GM19438 (cell line): ENCODE measurements around the gene WDR70.
"Not testable (repeated sequence)": the region's sequence is repeated elsewhere in the genome, so short reads cannot be mapped to it uniquely, and the experiment has no call there.

Source experiments
- ATAC-seq: cut with Tn5 transposase; IDR thresholded peaks from one replicate; pipeline ENCODE4 v1.9.1; 2021; ENCODE audit warnings: low read depth; ENCODE audit not compliant: unreplicated experiment

The WDR70 gene

GRCh38 chr5:37379100-37379628 lies at the start of gene WDR70:
Gene WDR70 (plus strand): TSS chr5:37379318. CDS start chr5:37379368, 50 bp downstream.
- ATAC-seq, result peak; percentile 98

GRCh38 chr5:37334754-37335153 lies 44.4 kb upstream of the WDR70 start:
- ATAC-seq, result not testable (repeated sequence)

- ATAC-seq, result not testable (repeated sequence)
Measured at GRCh38 chr5:37342741-37343140, 36.4 kb upstream of the WDR70 start.

- no peak for ATAC-seq
Measured at GRCh38 chr5:37355161-37355560, 24.0 kb upstream of the WDR70 start.

- peak; percentile 54 for ATAC-seq
Measured at GRCh38 chr5:37370550-37370863, 8.6 kb upstream of the WDR70 start.

- peak; percentile 95 for ATAC-seq
Measured at GRCh38 chr5:37370864-37371726, 8.0 kb upstream of the WDR70 start, which contains the start of gene NUP155. Gene NUP155 (minus strand): TSS chr5:37371106. CDS start chr5:37370977, 129 bp downstream.

- ATAC-seq, result no peak
Measured at GRCh38 chr5:37375091-37375490, 4.0 kb upstream of the WDR70 start.

- not testable (repeated sequence) for ATAC-seq
Measured at GRCh38 chr5:37378066-37378465, 1.1 kb upstream of the WDR70 start.

GRCh38 chr5:37391591-37391990 lies 12.5 kb downstream of the WDR70 start:
- no peak for ATAC-seq

- ATAC-seq, result no peak
Measured at GRCh38 chr5:37396352-37396751, 17.2 kb downstream of the WDR70 start.

- ATAC-seq, result no peak
Measured at GRCh38 chr5:37400501-37400900, 21.4 kb downstream of the WDR70 start.

- ATAC-seq, result no peak
Measured at GRCh38 chr5:37412515-37412914, 33.4 kb downstream of the WDR70 start.

GRCh38 chr5:37415456-37415855 lies 36.3 kb downstream of the WDR70 start:
- ATAC-seq, result not testable (repeated sequence)

GRCh38 chr5:37417347-37417746 lies 38.2 kb downstream of the WDR70 start:
- no peak for ATAC-seq

- no peak for ATAC-seq
Measured at GRCh38 chr5:37424441-37424840, 45.3 kb downstream of the WDR70 start.

- no peak for ATAC-seq
Measured at GRCh38 chr5:37428044-37428443, 48.9 kb downstream of the WDR70 start.

- no peak for ATAC-seq
Measured at GRCh38 chr5:37435261-37435660, 56.1 kb downstream of the WDR70 start.

GRCh38 chr5:37436146-37436934 lies 57.2 kb downstream of the WDR70 start:
- ATAC-seq, result no peak

GRCh38 chr5:37437711-37438110 lies 58.6 kb downstream of the WDR70 start:
- no peak for ATAC-seq

GRCh38 chr5:37445783-37446182 lies 66.7 kb downstream of the WDR70 start:
- ATAC-seq, result not testable (repeated sequence)

- no peak for ATAC-seq
Measured at GRCh38 chr5:37448941-37449340, 69.8 kb downstream of the WDR70 start.
